Measurements from ENCODE around the gene UNC13A. TPM values are rescaled to one million over a fixed set of nuclear protein-coding genes. Genes with fewer than 3 reads are reported as not detected.

UNC13A gene
- total RNA-seq, 4 donors from 2014 or later: 0.09 to 0.24 (median 0.14) TPM

DNA sequence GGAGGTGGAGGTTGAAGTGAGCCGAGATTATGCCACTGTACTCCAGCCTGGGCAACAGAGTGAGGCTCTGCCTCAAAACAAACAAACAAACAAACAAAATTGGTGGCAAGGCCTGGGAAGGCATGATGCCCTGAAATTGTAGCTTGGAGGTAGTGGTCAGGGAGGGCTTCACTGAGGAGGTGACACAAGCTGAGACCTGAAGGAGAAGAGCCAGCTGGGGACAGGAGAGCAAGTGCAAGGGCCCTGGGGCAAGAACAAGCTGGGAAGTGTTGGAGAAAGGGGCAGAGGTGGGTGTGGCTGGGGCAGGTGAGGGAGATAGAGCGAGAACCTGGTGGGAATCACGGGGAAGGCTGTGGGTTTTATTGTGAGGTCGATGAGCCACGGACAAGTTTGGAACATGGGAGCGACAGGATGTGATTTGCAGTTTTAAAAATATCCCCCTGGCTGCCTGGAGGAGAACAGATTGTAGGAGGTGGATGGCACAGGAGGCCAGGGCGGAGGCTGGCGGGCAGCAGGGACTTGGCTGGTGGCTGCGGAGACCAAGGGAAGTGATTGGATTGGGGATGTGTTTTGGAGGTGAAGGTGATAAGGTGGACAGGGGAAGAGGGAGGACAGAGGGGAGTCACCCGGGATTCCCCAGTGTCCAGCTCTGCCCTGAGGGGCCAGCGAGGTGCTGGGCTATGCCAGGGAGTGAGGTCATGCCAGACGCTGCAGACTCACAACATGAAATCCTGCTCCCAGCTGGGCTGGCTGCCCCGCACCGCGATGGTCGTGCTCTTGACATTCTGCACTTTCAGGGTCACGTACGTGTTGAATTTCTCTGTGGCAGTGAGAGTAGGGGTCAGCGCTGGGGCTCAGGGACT lies 14.0 kb downstream of the UNC13A start:
- ATAC-seq (ENCODE audit: low FRiP score): no peak
- no peak for DNase-seq (ENCODE audit: low spot score)
- TF ChIP-seq, protein P1, sequence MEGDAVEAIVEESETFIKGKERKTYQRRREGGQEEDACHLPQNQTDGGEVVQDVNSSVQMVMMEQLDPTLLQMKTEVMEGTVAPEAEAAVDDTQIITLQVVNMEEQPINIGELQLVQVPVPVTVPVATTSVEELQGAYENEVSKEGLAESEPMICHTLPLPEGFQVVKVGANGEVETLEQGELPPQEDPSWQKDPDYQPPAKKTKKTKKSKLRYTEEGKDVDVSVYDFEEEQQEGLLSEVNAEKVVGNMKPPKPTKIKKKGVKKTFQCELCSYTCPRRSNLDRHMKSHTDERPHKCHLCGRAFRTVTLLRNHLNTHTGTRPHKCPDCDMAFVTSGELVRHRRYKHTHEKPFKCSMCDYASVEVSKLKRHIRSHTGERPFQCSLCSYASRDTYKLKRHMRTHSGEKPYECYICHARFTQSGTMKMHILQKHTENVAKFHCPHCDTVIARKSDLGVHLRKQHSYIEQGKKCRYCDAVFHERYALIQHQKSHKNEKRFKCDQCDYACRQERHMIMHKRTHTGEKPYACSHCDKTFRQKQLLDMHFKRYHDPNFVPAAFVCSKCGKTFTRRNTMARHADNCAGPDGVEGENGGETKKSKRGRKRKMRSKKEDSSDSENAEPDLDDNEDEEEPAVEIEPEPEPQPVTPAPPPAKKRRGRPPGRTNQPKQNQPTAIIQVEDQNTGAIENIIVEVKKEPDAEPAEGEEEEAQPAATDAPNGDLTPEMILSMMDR (IDR thresholded peaks at IDR 0.05): no peak

DNA sequence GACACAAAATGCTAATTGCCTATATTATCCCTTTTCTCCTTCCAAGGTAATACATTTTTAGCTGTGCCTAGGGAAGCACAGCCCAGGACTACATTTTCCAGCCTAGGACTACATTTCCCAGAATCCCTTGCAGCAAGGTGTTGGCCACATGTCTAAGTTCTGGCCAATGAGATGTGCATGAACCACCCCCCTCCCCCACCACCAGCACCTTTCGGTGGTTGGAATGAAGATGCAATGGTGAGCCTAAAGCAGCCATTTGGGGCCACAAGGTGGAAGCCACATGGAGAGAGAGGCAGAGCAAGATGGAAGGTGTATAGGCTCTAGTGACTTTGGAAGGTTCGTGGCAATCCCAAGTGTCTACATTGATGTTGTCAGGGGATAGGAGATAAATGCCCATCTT lies 16.2 kb downstream of the UNC13A start:
- DNase-seq (ENCODE audit: low spot score) (no peak), ATAC-seq (ENCODE audit: low FRiP score) (no peak)
- TF ChIP-seq, protein P1 (IDR thresholded peaks at IDR 0.05): no peak

DNA sequence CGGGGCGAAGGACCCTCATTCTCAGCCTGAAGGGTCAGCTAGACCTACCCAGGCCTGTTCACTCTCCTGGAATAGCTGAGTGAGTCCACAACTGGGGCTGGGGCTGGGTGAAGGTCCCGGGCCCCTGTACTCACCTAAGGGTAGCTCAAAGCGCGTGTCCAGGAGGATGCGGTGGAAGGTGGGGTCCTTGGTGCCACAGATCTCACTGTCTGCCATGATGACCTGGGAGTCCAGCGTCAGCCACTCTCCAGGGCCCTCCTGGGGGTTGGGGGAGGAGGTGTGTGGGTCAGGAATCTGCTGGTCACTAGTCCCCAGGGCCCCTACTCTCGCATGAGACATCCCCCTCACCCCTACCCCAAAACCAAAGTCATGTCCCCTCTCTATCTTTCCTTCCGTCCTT lies 18.7 kb downstream of the UNC13A start:
- TF ChIP-seq, protein P1 (IDR thresholded peaks at IDR 0.05): no peak
- no peak for ATAC-seq (ENCODE audit: low FRiP score)
- no peak for DNase-seq (ENCODE audit: low spot score)

DNA sequence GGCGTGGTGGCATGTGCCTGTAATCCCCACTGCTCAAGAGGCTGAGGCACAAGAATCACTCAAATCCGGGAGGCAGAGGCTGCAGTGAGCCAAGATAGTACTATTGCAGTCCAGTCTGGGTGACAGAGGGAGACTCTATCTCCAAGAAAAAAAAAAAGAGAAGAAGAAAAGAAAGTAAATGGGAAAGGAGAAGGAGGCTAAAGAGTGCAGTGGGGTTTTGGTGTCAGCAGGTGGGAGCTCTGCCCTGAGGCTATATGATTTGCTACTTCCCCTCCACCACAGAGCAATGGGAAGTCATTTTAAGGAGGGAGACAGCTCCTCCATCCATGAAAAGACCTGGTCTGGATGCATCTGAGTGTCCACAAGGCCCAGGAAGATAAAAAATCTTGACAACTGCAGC lies 23.1 kb downstream of the UNC13A start:
- TF ChIP-seq, protein P1 (IDR thresholded peaks at IDR 0.05): no peak
- DNase-seq (ENCODE audit: low spot score) (no peak), ATAC-seq (ENCODE audit: low FRiP score) (no peak)

DNA sequence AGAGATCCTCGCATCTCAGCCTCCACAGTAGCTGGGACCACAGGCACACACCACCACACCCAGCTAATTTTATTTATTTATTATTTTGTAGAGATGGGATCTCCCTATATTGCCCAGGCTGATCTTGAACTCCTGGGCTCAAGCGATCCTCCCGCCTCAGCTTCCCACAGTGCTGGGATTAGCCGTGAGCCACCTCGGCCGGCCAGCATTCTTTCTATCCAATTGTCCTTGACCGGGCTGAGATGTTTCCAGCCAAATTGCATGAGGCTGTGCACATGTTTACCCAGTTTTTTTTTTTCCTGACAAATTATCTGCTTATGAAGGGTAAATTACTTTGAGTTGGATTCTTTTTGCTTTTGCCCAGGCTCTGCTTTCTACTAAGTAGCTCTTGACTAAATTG lies 28.2 kb downstream of the UNC13A start:
- DNase-seq (ENCODE audit: low spot score): no peak
- TF ChIP-seq, protein P1 (IDR thresholded peaks at IDR 0.05): no peak

DNA sequence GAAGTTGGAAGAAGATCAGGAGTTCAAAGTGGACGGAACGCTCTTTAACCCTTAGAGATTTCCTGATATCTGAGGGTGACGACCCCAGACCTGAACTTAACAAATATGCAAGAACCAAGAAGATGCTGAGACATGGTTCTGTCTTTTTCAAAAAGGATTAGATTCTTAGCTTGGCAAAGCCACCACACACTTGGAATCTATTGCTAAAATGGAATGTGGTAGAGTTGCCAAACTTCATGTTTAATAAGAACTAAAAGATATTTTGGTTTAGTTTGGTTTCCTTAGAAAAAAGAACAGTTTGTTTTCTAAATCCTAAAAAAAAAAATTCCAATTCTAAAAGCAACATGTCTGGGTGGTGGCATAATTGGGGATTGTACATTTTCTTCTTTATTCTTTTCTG lies 29.5 kb downstream of the UNC13A start:
- TF ChIP-seq, protein P1 (IDR thresholded peaks at IDR 0.05): no peak
- no peak for ATAC-seq (ENCODE audit: low FRiP score)
- no peak for DNase-seq (ENCODE audit: low spot score)

More for the DNA sequence above, 28.2 kb downstream of the UNC13A start:
- no peak for ATAC-seq (ENCODE audit: low FRiP score)

DNA sequence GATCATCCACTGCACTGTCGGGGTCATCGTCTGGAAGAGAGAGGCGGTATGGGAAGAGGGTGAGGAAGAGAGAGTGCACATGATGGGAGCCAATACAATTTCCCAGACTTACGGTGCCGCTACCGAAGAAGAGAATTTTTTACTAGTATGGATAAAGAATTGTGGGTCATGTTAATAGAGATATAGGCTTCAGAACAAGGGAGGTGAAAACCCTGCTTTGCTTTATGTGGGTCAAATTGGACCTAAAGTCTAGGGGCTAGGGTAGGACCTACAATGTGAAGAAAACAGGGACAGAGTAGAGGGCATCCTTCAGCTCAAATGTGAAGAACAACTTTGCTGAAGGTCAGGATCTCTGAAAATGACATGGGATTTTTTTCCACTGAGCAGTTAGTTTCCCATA lies 29.9 kb downstream of the UNC13A start:
- no peak for ATAC-seq (ENCODE audit: low FRiP score)
- no peak for DNase-seq (ENCODE audit: low spot score)
- TF ChIP-seq, protein P1 (IDR thresholded peaks at IDR 0.05): no peak
